Keratinocyte (primary cell): ENCODE results near the gene PUS3. TPM values are rescaled to one million over a fixed set of nuclear protein-coding genes. Genes with fewer than 3 reads are reported as not detected.

ENCODE experiments used
- DNase-seq: peaks from one replicate; pipeline ENCODE4 v3.0.0-alpha.2; 2011; ENCODE audit warnings: low read depth, missing footprints, low spot score
- FAIRE-seq: peaks from 2 replicates; lab custom pipeline; 2011; peaks lifted over from hg19 to GRCh38; lab: Jason Lieb, UNC
- H2AFZ ChIP-seq: 2 replicates; pipeline ENCODE4 v1.6.0; 2012; ENCODE audit warnings: low read length, control low read depth, inconsistent platforms; ENCODE audit not compliant: control insufficient read depth
- H3K27ac ChIP-seq: 2 replicates; pipeline ENCODE4 v1.5.1; 2011; ENCODE audit warnings: low read length; ENCODE audit not compliant: control insufficient read depth, insufficient read depth
- H3K27me3 ChIP-seq: 3 replicates; pipeline ENCODE4 v1.6.0; 2011; ENCODE audit warnings: low read length; ENCODE audit not compliant: control insufficient read depth, insufficient read depth; ENCODE audit errors: extremely low read depth
- H3K36me3 ChIP-seq, 2 experiments: 2 replicates in 1 of 2; 3 replicates in 1 of 2; pipeline ENCODE4 v1.5.1; 2011; ENCODE audit warnings: low read length in 2 of 2, mild to moderate bottlenecking in 1 of 2; ENCODE audit not compliant: control insufficient read depth in 2 of 2, insufficient read depth in 2 of 2; ENCODE audit errors: extremely low read depth in 1 of 2
- H3K4me1 ChIP-seq: 3 replicates; pipeline ENCODE4 v1.5.1; 2011; ENCODE audit warnings: low read length; ENCODE audit not compliant: control insufficient read depth, insufficient read depth; ENCODE audit errors: extremely low read depth
- H3K4me2 ChIP-seq: 3 replicates; pipeline ENCODE4 v1.6.0; 2011; ENCODE audit warnings: low read depth, low read length; ENCODE audit not compliant: control insufficient read depth, insufficient read depth; ENCODE audit errors: extremely low read depth
- H3K4me3 ChIP-seq, 3 experiments: fragments of 200-600 bp in 1 of 3; sonication (generic) in 1 of 3; 2 replicates in 2 of 3; 3 replicates in 1 of 3; pipeline ENCODE4 v1.5.1; 2011 to 2016; ENCODE audit warnings: low read length in 3 of 3, mild to moderate bottlenecking in 3 of 3, control low read depth in 2 of 3, inconsistent platforms in 1 of 3, low read depth in 1 of 3, mixed read lengths in 1 of 3, mixed run types in 1 of 3, moderate library complexity in 1 of 3; ENCODE audit not compliant: control insufficient read depth in 2 of 3, insufficient read depth in 2 of 3; ENCODE audit errors: extremely low read depth in 1 of 3
- H3K79me2 ChIP-seq: 2 replicates; pipeline ENCODE4 v1.6.0; 2012; ENCODE audit warnings: low read length; ENCODE audit not compliant: control insufficient read depth, insufficient read depth
- H3K9ac ChIP-seq: 3 replicates; pipeline ENCODE4 v1.6.0; 2011; ENCODE audit warnings: low read length; ENCODE audit not compliant: control insufficient read depth, insufficient read depth; ENCODE audit errors: extremely low read depth
- H3K9me1 ChIP-seq: 3 replicates; pipeline ENCODE4 v1.6.0; 2011; ENCODE audit warnings: low read length; ENCODE audit not compliant: control insufficient read depth, insufficient read depth; ENCODE audit errors: extremely low read depth
- H3K9me3 ChIP-seq: 2 replicates; pipeline ENCODE4 v1.5.1; 2012; ENCODE audit warnings: low read depth, low read length; ENCODE audit not compliant: control insufficient read depth
- H4K20me1 ChIP-seq: 3 replicates; pipeline ENCODE4 v1.6.0; 2011; ENCODE audit warnings: low read length; ENCODE audit not compliant: control insufficient read depth, insufficient read depth; ENCODE audit errors: extremely low read depth
- EZH2 ChIP-seq: IDR thresholded peaks from one replicate; pipeline ENCODE4 v1.6.1; 2012; ENCODE audit warnings: inconsistent platforms, mild to moderate bottlenecking, low read length, moderate library complexity
- dilution Hi-C: fragments of 300-500 bp; cut with MboI; formaldehyde crosslinking; loops from one replicate; pipeline ENCODE4 v1.7.0; 2020; ENCODE audit warnings: low sequenced_read_pairs; ENCODE audit not compliant: extremely low pct_ligation_motif_present
- polyA plus RNA-seq, 5 experiments: library from polyadenylated mRNA; depleted of rRNA in 3 of 5; stranded (reverse) in 3 of 5; stranded (forward) in 1 of 5; unstranded in 1 of 5; fragments of >200 nt; gene quantifications; 1 replicate in 1 of 5; 2 replicates in 3 of 5; 3 replicates in 1 of 5; pipeline versions ENCODE4 v1.2.1 to v1.2.3, GENCODE V29; 2011 to 2012; ENCODE audit warnings: missing spikeins in 2 of 5, low read depth in 1 of 5, low replicate concordance in 1 of 5
- TF ChIP-seq, protein P1 (sequence below), 3 experiments: IDR thresholded peaks in 1 of 3; conservative IDR thresholded peaks in 1 of 3; optimal IDR thresholded peaks in 1 of 3; 2 replicates in 2 of 3; 3 replicates in 1 of 3; pipeline versions ENCODE3 to v1.5.1; 2011; ENCODE audit warnings: low read length in 3 of 3, mild to moderate bottlenecking in 3 of 3, moderate library complexity in 2 of 3, control low read depth in 1 of 3, inconsistent platforms in 1 of 3; ENCODE audit not compliant: insufficient read depth in 2 of 3; ENCODE audit errors: extremely low read depth in 1 of 3

PUS3 gene
- polyA plus RNA-seq, 1 donor (not counting 4 experiments of a cell fraction or from before 2014, with no cell fraction given): 11.8 TPM

DNA sequence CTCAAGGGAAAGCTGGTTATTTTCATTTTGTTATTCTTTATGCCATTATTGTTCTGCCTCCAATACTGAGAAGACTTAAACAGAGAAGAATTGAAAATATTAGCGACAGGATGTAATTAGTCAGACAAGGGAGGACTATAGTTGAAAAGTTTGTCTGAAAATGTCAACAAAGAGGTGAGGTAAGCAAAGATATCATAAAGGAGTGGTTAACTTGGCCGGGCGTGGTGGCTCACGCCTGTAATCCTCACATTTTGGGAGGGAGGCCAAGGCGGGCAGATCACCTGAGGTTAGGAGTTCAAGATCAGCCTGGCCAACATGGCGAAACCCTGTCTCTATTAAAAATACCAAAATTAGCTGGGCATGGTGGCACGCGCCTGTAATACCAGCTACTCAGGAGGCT is 19.6 kb downstream of the PUS3 start:
- H3K79me2 ChIP-seq: no peaks in the 10 kb centered on the region
- H3K36me3 ChIP-seq: no peaks in the 10 kb centered on the region
- dilution Hi-C loops: no loop called here
- H3K4me1 ChIP-seq: peaks cover 20% of the 10 kb centered on the region
- no peak for DNase-seq
- H4K20me1 ChIP-seq: no peaks in the 10 kb centered on the region
- no peak overlapping the region for H3K4me3 ChIP-seq
- H3K4me2 ChIP-seq: no peak overlapping the region
- H3K9me3 ChIP-seq: no peaks in the 10 kb centered on the region
- H3K9me1 ChIP-seq: no peaks in the 10 kb centered on the region
- H3K9ac ChIP-seq: no peak overlapping the region
- no peaks in the 10 kb centered on the region for H3K27me3 ChIP-seq
- no peak overlapping the region for H2AFZ ChIP-seq
- TF ChIP-seq EZH2: no peak
- TF ChIP-seq, protein P1, sequence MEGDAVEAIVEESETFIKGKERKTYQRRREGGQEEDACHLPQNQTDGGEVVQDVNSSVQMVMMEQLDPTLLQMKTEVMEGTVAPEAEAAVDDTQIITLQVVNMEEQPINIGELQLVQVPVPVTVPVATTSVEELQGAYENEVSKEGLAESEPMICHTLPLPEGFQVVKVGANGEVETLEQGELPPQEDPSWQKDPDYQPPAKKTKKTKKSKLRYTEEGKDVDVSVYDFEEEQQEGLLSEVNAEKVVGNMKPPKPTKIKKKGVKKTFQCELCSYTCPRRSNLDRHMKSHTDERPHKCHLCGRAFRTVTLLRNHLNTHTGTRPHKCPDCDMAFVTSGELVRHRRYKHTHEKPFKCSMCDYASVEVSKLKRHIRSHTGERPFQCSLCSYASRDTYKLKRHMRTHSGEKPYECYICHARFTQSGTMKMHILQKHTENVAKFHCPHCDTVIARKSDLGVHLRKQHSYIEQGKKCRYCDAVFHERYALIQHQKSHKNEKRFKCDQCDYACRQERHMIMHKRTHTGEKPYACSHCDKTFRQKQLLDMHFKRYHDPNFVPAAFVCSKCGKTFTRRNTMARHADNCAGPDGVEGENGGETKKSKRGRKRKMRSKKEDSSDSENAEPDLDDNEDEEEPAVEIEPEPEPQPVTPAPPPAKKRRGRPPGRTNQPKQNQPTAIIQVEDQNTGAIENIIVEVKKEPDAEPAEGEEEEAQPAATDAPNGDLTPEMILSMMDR (optimal IDR thresholded peaks at IDR 0.05 in 1 of 3, IDR thresholded peaks at IDR 0.05 in 1 of 3, conservative IDR thresholded peaks at IDR 0.05 in 1 of 3; ENCODE audit: extremely low read depth in 1 of 3, insufficient read depth in 2 of 3, low read length in 3 of 3): no peak
- no peak overlapping the region for H3K27ac ChIP-seq
- no peak for FAIRE-seq

DNA sequence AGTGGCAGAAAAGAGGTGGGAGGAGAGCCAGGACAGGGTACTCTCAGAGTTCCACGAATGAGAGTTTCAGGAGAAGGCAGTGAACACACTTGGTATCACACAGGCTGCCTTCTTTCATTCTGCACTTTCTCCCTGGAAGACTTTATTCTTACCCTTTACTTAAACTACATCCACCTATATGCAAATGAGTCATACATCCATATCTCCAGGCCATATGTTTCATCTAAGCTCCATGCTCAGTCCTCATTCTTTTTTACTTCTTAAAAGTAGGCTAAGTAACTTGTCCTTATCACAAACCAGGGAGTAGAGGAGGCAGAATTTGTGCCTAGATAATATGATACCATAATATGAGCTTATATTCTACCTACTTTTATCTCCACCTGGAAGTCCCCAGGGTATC is 21.7 kb downstream of the PUS3 start:
- Histone ChIP-seq H3K27ac (no peak overlapping the region), H3K9ac (no peak overlapping the region), H2AFZ (no peak overlapping the region), H3K27me3 (no peaks in the 10 kb centered on the region), H3K4me1 (peaks cover 13% of the 10 kb centered on the region), H3K4me3 (no peak overlapping the region), H3K9me1 (no peaks in the 10 kb centered on the region), H3K4me2 (no peak overlapping the region), H3K79me2 (no peaks in the 10 kb centered on the region), H3K36me3 (no peaks in the 10 kb centered on the region), H3K9me3 (no peaks in the 10 kb centered on the region), H4K20me1 (no peaks in the 10 kb centered on the region)
- DNase-seq (no peak), FAIRE-seq (no peak)
- dilution Hi-C loops: no loop called here
- TF ChIP-seq, protein P1 (optimal IDR thresholded peaks at IDR 0.05 in 1 of 3, IDR thresholded peaks at IDR 0.05 in 1 of 3, conservative IDR thresholded peaks at IDR 0.05 in 1 of 3; ENCODE audit: extremely low read depth in 1 of 3, insufficient read depth in 2 of 3, low read length in 3 of 3): no peak
- no peak for TF ChIP-seq EZH2
